Astrocyte (in vitro differentiated cells and primary cell): ENCODE data around the gene ACAA1. TPM values are rescaled to one million over a fixed set of nuclear protein-coding genes. Genes with fewer than 3 reads are reported as not detected.

Source experiments
- DNase-seq: peaks from one replicate; pipeline ENCODE4 v3.0.0-alpha.2; 2010; ENCODE audit warnings: low read depth
- FAIRE-seq: peaks from 2 replicates; lab custom pipeline; 2011; peaks lifted over from hg19 to GRCh38; lab: Jason Lieb, UNC
- H2AFZ ChIP-seq: 2 replicates; pipeline ENCODE4 v1.6.0; 2012; ENCODE audit warnings: low read depth, low read length, inconsistent platforms
- H3K27ac ChIP-seq: 2 replicates; pipeline ENCODE4 v1.5.1; 2011; ENCODE audit warnings: low read depth, low read length, inconsistent platforms
- H3K27me3 ChIP-seq: 2 replicates; pipeline ENCODE4 v1.6.0; 2011; ENCODE audit warnings: low read length, inconsistent platforms; ENCODE audit not compliant: insufficient read depth
- H3K36me3 ChIP-seq: 2 replicates; pipeline ENCODE4 v1.5.1; 2011; ENCODE audit warnings: low read length, inconsistent platforms; ENCODE audit not compliant: insufficient read depth
- H3K4me1 ChIP-seq: 2 replicates; pipeline ENCODE4 v1.5.1; 2011; ENCODE audit warnings: low read length, inconsistent platforms; ENCODE audit not compliant: insufficient read depth
- H3K4me2 ChIP-seq: 2 replicates; pipeline ENCODE4 v1.6.0; 2012; ENCODE audit warnings: low read length, inconsistent platforms
- H3K4me3 ChIP-seq: 2 replicates; pipeline ENCODE4 v1.5.1; 2011; ENCODE audit warnings: low read depth, mild to moderate bottlenecking, low read length, inconsistent platforms; ENCODE audit not compliant: insufficient read depth
- H3K79me2 ChIP-seq: 2 replicates; pipeline ENCODE4 v1.6.0; 2012; ENCODE audit warnings: mild to moderate bottlenecking, low read length, inconsistent platforms; ENCODE audit not compliant: insufficient read depth
- H3K9ac ChIP-seq: 2 replicates; pipeline ENCODE4 v1.6.0; 2012; ENCODE audit warnings: mild to moderate bottlenecking, low read length, inconsistent platforms
- H3K9me3 ChIP-seq: 2 replicates; pipeline ENCODE4 v1.5.1; 2012; ENCODE audit warnings: low read depth, mild to moderate bottlenecking, low read length, inconsistent platforms; ENCODE audit not compliant: insufficient read depth
- H4K20me1 ChIP-seq: 2 replicates; pipeline ENCODE4 v1.6.0; 2012; ENCODE audit warnings: low read length, inconsistent platforms; ENCODE audit not compliant: insufficient read depth
- H3K27ac Mint-ChIP-seq: one replicate; pipeline ENCODE4 v1.8.0; 2021; ENCODE audit warnings: mild to moderate bottlenecking, mixed read lengths; ENCODE audit not compliant: unreplicated experiment
- H3K27me3 Mint-ChIP-seq: one replicate; pipeline ENCODE4 v1.8.0; 2021; ENCODE audit warnings: low read depth, mixed read lengths; ENCODE audit not compliant: unreplicated experiment
- H3K36me3 Mint-ChIP-seq: one replicate; pipeline ENCODE4 v1.8.0; 2021; ENCODE audit warnings: low read depth, mixed read lengths; ENCODE audit not compliant: unreplicated experiment
- H3K4me1 Mint-ChIP-seq: one replicate; pipeline ENCODE4 v1.8.0; 2021; ENCODE audit warnings: low read depth, mixed read lengths; ENCODE audit not compliant: unreplicated experiment
- H3K4me3 Mint-ChIP-seq: one replicate; pipeline ENCODE4 v1.8.0; 2021; ENCODE audit warnings: mild to moderate bottlenecking, moderate library complexity, mixed read lengths; ENCODE audit not compliant: unreplicated experiment
- H3K9me3 Mint-ChIP-seq: one replicate; pipeline ENCODE4 v1.8.0; 2021; ENCODE audit warnings: mild to moderate bottlenecking, mixed read lengths; ENCODE audit not compliant: unreplicated experiment
- CTCF ChIP-seq: IDR thresholded peaks from 2 replicates; pipeline ENCODE4 v1.5.1; 2011; ENCODE audit warnings: low read depth, mild to moderate bottlenecking, inconsistent platforms, low read length, moderate library complexity; ENCODE audit not compliant: insufficient read depth
- EZH2 ChIP-seq: IDR thresholded peaks from 2 replicates; pipeline ENCODE4 v1.6.1; 2012; ENCODE audit warnings: mild to moderate bottlenecking, low read length, inconsistent platforms; ENCODE audit not compliant: insufficient read depth
- total RNA-seq: library from RNA; stranded (reverse); gene quantifications from 2 replicates; pipeline ENCODE4 v1.2.1, GENCODE V29; 2021

ACAA1 gene
- total RNA-seq, 1 donor from 2014 or later, result 69.4 TPM

DNA sequence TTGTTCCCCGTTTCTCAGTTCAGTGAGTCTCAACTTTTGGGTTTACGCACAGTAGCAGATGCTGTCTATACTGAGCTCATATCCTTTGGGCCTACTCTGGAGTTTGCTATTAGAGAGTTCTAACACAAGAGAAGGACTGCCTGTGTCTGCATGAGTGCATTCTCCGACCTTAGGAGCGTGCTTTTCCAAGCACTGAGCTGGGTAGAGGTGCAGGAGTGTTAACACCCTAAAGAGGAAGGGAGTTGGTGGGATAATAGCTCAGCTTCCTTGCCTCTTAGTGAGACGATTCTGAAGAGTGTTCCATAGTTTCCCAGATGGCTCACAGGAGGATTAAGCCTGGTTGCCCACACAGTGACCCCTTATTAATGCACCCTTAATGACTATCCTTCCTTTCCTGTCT lies 21.5 kb upstream of the ACAA1 start:
- Histone ChIP-seq H3K36me3 (no peaks in the 10 kb centered on the region), H3K9ac (no peak overlapping the region), H3K9me3 (no peaks in the 10 kb centered on the region), H2AFZ (no peak overlapping the region), H3K79me2 (no peaks in the 10 kb centered on the region), H3K4me1 (no peaks in the 10 kb centered on the region), H3K27ac (no peak overlapping the region), H3K27me3 (no peaks in the 10 kb centered on the region), H4K20me1 (no peaks in the 10 kb centered on the region), H3K4me2 (no peak overlapping the region), H3K4me3 (no peak overlapping the region)
- Mint-ChIP-seq H3K4me3 (no peak overlapping the region), H3K4me1 (no peaks in the 10 kb centered on the region), H3K36me3 (no peaks in the 10 kb centered on the region), H3K27ac (no peak overlapping the region), H3K9me3 (no peaks in the 10 kb centered on the region), H3K27me3 (no peaks in the 10 kb centered on the region)
- TF ChIP-seq EZH2 (no peak), CTCF (no peak)
- FAIRE-seq, result no peak
- no peak for DNase-seq

DNA sequence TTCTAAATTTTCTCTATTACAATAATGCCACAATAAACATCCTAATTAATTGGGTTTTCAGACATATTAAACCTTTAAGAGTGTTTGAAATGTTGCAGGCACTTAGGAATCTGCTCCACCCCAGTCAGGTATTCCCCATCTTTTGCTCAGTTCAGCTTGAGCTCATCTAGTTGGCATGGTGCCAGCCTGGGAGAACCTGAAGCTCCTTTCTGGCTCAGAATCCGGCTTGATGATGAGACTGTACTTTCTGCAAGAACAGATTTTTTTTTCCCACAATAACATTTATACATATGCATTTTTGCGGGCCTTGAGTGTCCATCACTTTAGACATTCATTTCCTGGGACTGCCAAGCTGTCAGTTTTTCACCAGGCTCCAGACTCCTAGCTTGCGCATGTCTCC lies 20.7 kb upstream of the ACAA1 start:
- Histone ChIP-seq H2AFZ (no peak overlapping the region), H3K79me2 (no peaks in the 10 kb centered on the region), H3K4me1 (no peaks in the 10 kb centered on the region), H4K20me1 (no peaks in the 10 kb centered on the region), H3K9ac (no peak overlapping the region), H3K4me3 (no peak overlapping the region), H3K9me3 (no peaks in the 10 kb centered on the region), H3K36me3 (no peaks in the 10 kb centered on the region), H3K27ac (no peak overlapping the region), H3K27me3 (no peaks in the 10 kb centered on the region), H3K4me2 (no peak overlapping the region)
- Mint-ChIP-seq H3K4me1 (peaks cover 3% of the 10 kb centered on the region), H3K27ac (no peak overlapping the region), H3K36me3 (no peaks in the 10 kb centered on the region), H3K27me3 (no peaks in the 10 kb centered on the region), H3K9me3 (no peaks in the 10 kb centered on the region), H3K4me3 (no peak overlapping the region)
- FAIRE-seq (no peak), DNase-seq (no peak)
- TF ChIP-seq EZH2 (no peak), CTCF (no peak)

- Histone ChIP-seq H3K4me2 (no peak overlapping the region), H3K79me2 (no peaks in the 10 kb centered on the region), H3K9ac (no peak overlapping the region), H3K9me3 (no peaks in the 10 kb centered on the region), H3K27ac (no peak overlapping the region), H3K36me3 (no peaks in the 10 kb centered on the region), H3K27me3 (no peaks in the 10 kb centered on the region), H2AFZ (no peak overlapping the region), H3K4me1 (no peaks in the 10 kb centered on the region), H3K4me3 (no peak overlapping the region), H4K20me1 (no peaks in the 10 kb centered on the region)
- Mint-ChIP-seq H3K9me3 (no peaks in the 10 kb centered on the region), H3K36me3 (no peaks in the 10 kb centered on the region), H3K4me3 (no peak overlapping the region), H3K27me3 (no peaks in the 10 kb centered on the region), H3K27ac (no peak overlapping the region), H3K4me1 (peaks cover 3% of the 10 kb centered on the region)
- TF ChIP-seq CTCF (no peak), EZH2 (no peak)
- FAIRE-seq (no peak), DNase-seq (no peak)
These were observed 20.2 kb upstream of the ACAA1 start for GRCh38 chr3:38157117-38157516.
